MM.1S (cell line): Measurements from ENCODE around the gene SENP8.

Experiments used
- DNase-seq: peaks from one replicate; pipeline ENCODE4 v3.0.0-alpha.2; 2015
- H2AFZ ChIP-seq: fragments of 300-600 bp; sonication (generic); 2 replicates; pipeline ENCODE4 v1.6.0; 2016; ENCODE audit warnings: antibody characterized with exemption, low read length
- H3F3A ChIP-seq: fragments of 300-600 bp; sonication (generic); 2 replicates; pipeline ENCODE4 v1.6.1; 2016; ENCODE audit warnings: mild to moderate bottlenecking, antibody characterized with exemption, low read length, moderate library complexity, mixed read lengths; ENCODE audit not compliant: insufficient read depth
- H3K27ac ChIP-seq: fragments of 300-600 bp; sonication (generic); 2 replicates; pipeline ENCODE4 v1.5.1; 2016; ENCODE audit warnings: mild to moderate bottlenecking, low read length
- H3K27me3 ChIP-seq: fragments of 300-600 bp; sonication (generic); replicated peaks from 2 replicates; pipeline ENCODE4 v1.6.0; 2016; ENCODE audit warnings: low read length; ENCODE audit not compliant: insufficient read depth
- H3K36me3 ChIP-seq: fragments of 300-600 bp; sonication (generic); replicated peaks from 2 replicates; pipeline ENCODE4 v1.6.1; 2016; ENCODE audit warnings: mild to moderate bottlenecking, low read length, mixed read lengths; ENCODE audit not compliant: insufficient read depth
- H3K4me1 ChIP-seq: fragments of 300-600 bp; sonication (generic); 2 replicates; pipeline ENCODE4 v1.6.1; 2016; ENCODE audit warnings: low read length, mixed read lengths
- H3K4me2 ChIP-seq: fragments of 300-600 bp; sonication (generic); 2 replicates; pipeline ENCODE4 v1.6.0; 2016; ENCODE audit warnings: low read depth, low read length
- H3K4me3 ChIP-seq: fragments of 300-600 bp; sonication (generic); 2 replicates; pipeline ENCODE4 v1.5.1; 2016; ENCODE audit warnings: low read length, mixed read lengths
- H3K79me2 ChIP-seq: fragments of 300-600 bp; sonication (generic); 2 replicates; pipeline ENCODE4 v1.6.1; 2016; ENCODE audit warnings: mixed run types, low read length, mixed read lengths
- H3K9ac ChIP-seq: fragments of 300-600 bp; sonication (generic); 2 replicates; pipeline ENCODE4 v1.6.1; 2016; ENCODE audit warnings: low read length, mixed read lengths
- H3K9me2 ChIP-seq: fragments of 300-600 bp; sonication (generic); replicated peaks from 2 replicates; pipeline ENCODE4 v1.6.1; 2016; ENCODE audit warnings: mild to moderate bottlenecking, low read length, mixed read lengths; ENCODE audit not compliant: insufficient read depth
- H3K9me3 ChIP-seq: fragments of 300-600 bp; sonication (generic); replicated peaks from 2 replicates; pipeline ENCODE4 v1.6.1; 2016; ENCODE audit warnings: mild to moderate bottlenecking, low read length, mixed read lengths; ENCODE audit not compliant: insufficient read depth
- H4K20me1 ChIP-seq: fragments of 300-600 bp; sonication (generic); 2 replicates; pipeline ENCODE4 v1.6.1; 2016; ENCODE audit warnings: mild to moderate bottlenecking, low read length, moderate library complexity, mixed read lengths; ENCODE audit not compliant: insufficient read depth
- EZH2 ChIP-seq: fragments of 300-600 bp; sonication (generic); optimal IDR thresholded peaks from 2 replicates; pipeline ENCODE3; 2017; ENCODE audit warnings: low read depth, mild to moderate bottlenecking, antibody characterized with exemption, low read length, mixed read lengths
- EZH2phosphoT487 ChIP-seq: fragments of 300-600 bp; sonication (generic); IDR thresholded peaks from 2 replicates; pipeline ENCODE4 v1.6.1; 2018; ENCODE audit warnings: antibody characterized with exemption, low read length
- TF ChIP-seq, protein P1 (sequence below): fragments of 300-600 bp; sonication (generic); IDR thresholded peaks from 2 replicates; pipeline ENCODE4 v1.5.1; 2016; ENCODE audit warnings: antibody characterized with exemption, low read length, mixed read lengths

Gene SENP8

DNA sequence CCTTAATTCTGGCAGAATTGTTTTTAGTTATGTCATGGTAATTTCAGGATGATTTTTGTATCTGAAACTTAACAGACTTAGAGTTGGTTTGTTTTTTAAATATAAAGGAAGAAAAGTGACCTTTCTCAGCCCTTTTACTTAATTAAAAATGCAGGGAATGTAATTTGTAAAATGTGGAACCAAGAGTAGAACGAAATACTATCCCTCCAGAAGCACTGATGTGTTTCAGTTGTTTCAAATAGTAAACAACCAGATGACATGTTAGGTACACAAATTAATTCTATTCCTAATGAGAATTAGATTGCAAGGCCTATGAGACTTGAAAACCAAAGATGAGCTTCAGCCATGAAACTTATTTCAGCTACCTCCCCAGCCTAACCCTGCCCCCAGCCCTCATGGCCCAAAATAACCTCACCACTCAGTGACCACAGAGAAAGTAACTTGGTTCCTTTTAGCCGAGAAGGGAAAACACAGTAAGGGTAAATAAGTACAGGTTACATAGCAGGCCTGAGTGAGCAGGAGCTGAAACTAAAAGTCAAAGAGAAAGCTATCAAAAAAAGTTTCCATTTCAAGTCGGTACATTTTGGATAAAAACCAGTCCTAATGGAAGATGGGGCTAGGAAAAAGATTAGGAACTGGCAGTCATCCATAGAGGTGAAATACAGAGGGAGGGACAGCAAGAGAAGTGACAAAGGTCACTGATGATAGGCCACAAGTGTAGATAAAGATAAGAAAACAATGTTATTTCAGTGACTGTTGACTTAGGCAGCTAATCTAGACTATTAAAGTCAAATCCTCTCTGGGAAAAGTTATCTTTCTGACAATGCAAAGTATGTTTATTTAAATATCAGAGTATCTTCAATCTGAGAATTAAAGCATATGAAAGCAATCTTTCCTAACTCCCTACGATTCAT lies 23.2 kb downstream of the SENP8 start:
- Histone ChIP-seq H4K20me1 (no peaks in the 10 kb centered on the region), H3K9me3 (no peaks in the 10 kb centered on the region), H2AFZ (no peak overlapping the region), H3K9me2 (no peaks in the 10 kb centered on the region), H3K79me2 (no peaks in the 10 kb centered on the region), H3K36me3 (no peaks in the 10 kb centered on the region), H3K27me3 (peaks cover 50% of the 10 kb centered on the region), H3K4me1 (peaks cover 13% of the 10 kb centered on the region), H3K9ac (no peak overlapping the region), H3K4me2 (peak overlapping the region; percentile 23; the same call in 1 of the 2 replicates), H3K27ac (no peak overlapping the region), H3F3A (peaks cover 10% of the 10 kb centered on the region), H3K4me3 (no peak overlapping the region)
- peak; percentile 96 for TF ChIP-seq EZH2phosphoT487
- TF ChIP-seq, protein P1, sequence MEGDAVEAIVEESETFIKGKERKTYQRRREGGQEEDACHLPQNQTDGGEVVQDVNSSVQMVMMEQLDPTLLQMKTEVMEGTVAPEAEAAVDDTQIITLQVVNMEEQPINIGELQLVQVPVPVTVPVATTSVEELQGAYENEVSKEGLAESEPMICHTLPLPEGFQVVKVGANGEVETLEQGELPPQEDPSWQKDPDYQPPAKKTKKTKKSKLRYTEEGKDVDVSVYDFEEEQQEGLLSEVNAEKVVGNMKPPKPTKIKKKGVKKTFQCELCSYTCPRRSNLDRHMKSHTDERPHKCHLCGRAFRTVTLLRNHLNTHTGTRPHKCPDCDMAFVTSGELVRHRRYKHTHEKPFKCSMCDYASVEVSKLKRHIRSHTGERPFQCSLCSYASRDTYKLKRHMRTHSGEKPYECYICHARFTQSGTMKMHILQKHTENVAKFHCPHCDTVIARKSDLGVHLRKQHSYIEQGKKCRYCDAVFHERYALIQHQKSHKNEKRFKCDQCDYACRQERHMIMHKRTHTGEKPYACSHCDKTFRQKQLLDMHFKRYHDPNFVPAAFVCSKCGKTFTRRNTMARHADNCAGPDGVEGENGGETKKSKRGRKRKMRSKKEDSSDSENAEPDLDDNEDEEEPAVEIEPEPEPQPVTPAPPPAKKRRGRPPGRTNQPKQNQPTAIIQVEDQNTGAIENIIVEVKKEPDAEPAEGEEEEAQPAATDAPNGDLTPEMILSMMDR: no peak
- TF ChIP-seq EZH2: no peak
- DNase-seq: peak; percentile 81

DNA sequence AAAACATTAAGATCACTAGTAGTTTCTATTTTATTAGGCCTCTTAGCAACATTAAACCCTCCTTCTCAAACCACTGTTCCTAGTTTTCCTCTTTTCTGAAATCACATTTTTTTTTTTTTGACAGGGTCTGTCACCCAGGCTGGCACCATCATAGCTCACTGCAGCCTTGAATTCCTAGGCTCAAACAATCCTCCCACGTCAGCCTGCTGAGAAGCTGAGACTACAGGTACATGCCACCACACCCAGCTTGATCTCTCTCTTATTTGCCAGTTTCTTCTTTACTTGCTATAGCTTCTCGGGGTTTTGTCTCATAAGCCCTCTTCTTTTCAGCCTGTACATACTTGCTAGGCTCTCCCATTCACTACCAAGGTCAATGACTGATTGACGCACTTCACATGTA lies 28.0 kb downstream of the SENP8 start:
- Histone ChIP-seq H3K9ac (no peak overlapping the region), H3K79me2 (no peaks in the 10 kb centered on the region), H3K4me3 (no peak overlapping the region), H3K9me2 (no peaks in the 10 kb centered on the region), H3K4me2 (no peak overlapping the region), H3K27me3 (peaks cover 38% of the 10 kb centered on the region), H3K9me3 (no peaks in the 10 kb centered on the region), H3F3A (peaks cover 10% of the 10 kb centered on the region), H3K27ac (no peak overlapping the region), H3K36me3 (no peaks in the 10 kb centered on the region), H4K20me1 (no peaks in the 10 kb centered on the region), H3K4me1 (peaks cover 10% of the 10 kb centered on the region), H2AFZ (no peak overlapping the region)
- no peak for DNase-seq
- TF ChIP-seq, protein P1: no peak
- no peak for TF ChIP-seq EZH2phosphoT487
- no peak for TF ChIP-seq EZH2

DNA sequence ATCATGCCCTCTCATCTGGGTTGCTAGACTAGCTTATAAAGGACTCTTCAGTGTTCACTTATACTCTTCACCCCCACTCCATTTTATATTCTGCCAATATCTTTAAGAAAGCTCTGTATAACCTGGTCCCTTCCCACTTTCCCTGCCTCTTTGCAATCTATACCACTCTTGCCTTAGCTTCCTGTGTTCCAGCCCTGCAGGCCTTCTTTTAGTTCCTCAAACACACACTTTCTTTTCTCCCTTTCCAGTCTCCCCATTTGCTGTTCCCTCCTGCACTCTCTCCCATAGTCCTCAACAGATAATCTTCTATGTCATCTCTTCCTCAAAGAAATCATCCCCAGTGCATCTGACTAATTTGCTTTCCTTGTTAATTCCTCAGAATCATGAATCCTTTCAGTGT lies 28.7 kb downstream of the SENP8 start:
- Histone ChIP-seq H3K36me3 (no peaks in the 10 kb centered on the region), H4K20me1 (no peaks in the 10 kb centered on the region), H3K9me2 (no peaks in the 10 kb centered on the region), H2AFZ (no peak overlapping the region), H3K4me1 (peaks cover 4% of the 10 kb centered on the region; the same call in 1 of the 2 replicates), H3F3A (peaks cover 4% of the 10 kb centered on the region; the same call in 1 of the 2 replicates), H3K27ac (no peak overlapping the region), H3K9ac (no peak overlapping the region), H3K4me2 (no peak overlapping the region), H3K9me3 (no peaks in the 10 kb centered on the region), H3K27me3 (peaks cover 38% of the 10 kb centered on the region), H3K79me2 (no peaks in the 10 kb centered on the region), H3K4me3 (no peak overlapping the region)
- TF ChIP-seq, protein P1: no peak
- TF ChIP-seq EZH2 (no peak), EZH2phosphoT487 (no peak)
- no peak for DNase-seq
